GM18502 (cell line): ENCODE data around the gene PDE9A.

Experiments used
- ATAC-seq: cut with Tn5 transposase; IDR thresholded peaks from one replicate; pipeline ENCODE4 v1.9.1; 2021; ENCODE audit warnings: mild to moderate bottlenecking; ENCODE audit not compliant: unreplicated experiment, poor library complexity

Gene PDE9A

DNA sequence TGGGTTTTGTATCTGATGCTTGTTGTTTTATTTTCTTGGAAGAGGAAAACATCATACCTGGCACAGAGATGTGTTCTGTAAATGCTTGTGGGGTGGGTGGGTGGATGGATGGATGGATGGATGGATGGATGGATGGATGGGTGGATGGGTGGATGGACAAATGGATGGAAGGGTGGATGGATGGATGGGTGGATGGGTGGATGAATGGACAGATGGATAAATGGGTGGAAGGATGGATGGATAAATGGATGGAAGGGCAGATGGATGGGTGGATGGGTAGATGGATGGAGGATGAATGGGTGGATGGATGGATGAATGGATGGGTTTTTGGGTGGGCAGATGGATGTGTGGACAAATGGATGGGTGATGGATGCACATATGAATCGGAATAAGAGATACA is 111.5 kb downstream of the PDE9A start:
- ATAC-seq, result no peak

DNA sequence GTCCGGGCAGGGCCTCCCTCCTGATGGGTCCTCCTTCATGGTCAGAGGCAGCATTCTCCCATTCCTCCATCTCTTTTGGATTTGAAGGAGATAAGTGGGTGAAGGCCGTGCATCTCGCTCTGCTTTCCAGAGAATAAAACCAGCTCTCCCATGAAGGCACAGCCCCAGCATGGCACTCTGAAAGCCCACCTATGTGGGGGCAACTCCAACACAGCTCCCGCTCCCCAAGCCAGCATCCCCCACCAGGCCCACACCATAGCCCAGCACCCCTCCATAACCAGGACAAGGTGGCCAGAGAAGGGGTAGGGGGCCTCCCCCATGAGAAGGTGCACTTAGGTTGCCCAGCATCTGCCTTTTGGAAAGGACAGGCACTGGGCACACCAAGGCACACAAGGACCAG is 112.2 kb downstream of the PDE9A start:
- ATAC-seq, result no peak

DNA sequence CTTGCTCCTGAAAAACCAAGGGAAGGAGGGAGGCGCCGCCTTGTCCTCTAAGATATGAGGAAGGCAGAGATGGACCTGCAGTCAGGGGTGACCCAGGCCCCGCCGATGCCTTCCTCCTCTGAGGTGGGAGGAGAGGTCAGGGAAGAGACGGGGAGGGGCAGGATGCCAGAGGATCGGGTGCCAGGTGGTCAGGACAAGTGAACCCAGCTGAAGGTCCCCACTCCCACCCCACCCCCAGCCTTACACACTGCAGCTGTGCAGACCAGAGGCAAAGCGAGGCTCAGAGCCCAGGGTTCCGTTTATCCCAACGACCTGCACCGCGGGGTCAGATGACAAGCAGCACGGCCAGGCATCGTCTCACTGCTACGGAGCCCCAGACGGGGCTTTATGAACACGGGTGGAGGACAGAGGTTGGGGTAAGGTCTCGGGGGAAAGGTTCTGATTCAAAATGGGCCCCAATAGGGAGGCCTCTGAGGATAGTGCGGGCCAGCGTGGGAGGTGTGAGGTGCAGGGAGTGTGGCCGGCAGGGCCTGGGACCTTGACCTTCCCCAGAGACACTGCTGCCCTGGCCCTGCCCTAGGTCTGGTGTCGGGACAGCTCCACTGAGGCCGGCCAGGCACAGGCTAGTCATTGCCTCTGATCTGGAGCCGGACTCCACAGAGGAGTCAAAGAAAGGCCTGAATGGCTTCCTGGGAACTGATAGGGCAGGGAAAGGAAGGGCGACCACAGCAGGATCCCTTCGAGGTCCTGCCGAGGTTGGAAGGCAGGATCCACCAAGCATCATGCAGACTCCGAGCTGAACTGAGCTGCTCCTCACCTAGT is 113.5 kb downstream of the PDE9A start:
- no peak for ATAC-seq

DNA sequence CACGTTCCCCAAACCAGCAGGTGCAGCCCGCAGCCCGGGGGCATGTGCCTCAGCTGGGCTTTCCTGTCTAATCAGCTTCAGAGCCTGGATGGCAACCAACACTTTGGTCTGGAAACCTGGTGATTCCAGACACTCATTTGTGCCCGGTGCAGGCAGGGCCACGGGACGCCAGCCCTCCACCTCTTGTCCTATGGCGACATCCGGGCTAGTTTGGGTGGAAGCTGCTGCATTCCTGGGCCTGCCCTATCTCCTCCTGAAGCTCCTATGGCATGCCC is 114.1 kb downstream of the PDE9A start:
- ATAC-seq, result no peak

DNA sequence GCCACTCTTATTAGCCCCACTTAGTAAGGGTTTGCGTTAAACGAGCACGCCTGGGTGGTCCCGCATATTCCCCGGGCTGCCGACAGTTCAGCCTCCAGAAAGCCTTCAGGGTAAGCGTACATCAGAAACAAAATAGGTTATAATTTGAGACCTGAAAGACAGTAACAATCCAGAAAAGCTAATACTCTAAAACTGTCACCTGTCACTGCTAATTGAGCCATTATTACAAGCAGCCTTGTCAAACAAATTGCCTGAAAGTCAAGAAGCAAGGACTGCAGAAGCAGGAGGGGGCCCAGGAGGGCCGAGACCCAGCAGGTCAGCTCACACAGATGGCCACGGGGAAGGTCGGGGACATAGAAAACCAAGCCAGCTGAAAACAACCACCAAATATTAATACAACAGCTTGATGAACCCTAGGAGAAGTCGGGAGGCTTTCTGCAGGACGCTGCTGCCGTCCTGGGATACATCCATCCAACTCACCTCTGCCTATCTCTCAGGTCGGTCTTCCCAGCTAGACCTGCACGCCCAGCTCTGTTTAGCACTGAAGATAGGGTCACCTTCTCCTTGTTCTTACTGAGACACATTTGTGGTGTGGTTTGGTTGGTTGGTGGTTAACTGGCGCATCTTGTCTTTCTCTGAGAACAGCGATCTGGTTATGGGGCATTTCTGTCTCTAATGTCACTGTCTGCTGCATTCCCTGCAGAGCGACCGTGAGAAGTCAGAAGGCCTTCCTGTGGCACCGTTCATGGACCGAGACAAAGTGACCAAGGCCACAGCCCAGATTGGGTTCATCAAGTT is 115.1 kb downstream of the PDE9A start:
- ATAC-seq, result no peak

DNA sequence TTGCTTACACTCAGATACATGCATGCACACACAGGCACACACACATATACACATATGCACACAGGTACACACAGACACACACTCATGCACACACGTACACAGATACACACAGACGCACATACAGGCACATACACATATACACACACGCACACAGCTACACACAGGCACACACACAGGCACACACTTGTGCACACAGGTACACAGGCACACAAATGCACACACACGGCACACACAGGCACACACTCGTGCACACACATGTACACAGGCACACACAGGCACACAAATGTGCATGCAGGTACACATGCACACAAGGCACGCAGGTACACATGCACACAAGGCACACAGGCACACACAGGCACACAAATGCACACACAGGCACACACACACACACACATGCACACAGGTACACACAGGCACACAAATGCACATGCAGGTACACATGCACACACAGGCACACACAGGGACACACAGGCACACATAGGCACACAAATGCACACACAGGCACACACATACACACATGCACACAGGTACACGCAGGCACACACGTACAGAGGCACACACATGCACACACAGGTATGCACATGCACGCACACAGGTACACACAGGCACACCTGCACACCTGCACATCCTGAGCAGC is 115.9 kb downstream of the PDE9A start:
- ATAC-seq, result no peak

DNA sequence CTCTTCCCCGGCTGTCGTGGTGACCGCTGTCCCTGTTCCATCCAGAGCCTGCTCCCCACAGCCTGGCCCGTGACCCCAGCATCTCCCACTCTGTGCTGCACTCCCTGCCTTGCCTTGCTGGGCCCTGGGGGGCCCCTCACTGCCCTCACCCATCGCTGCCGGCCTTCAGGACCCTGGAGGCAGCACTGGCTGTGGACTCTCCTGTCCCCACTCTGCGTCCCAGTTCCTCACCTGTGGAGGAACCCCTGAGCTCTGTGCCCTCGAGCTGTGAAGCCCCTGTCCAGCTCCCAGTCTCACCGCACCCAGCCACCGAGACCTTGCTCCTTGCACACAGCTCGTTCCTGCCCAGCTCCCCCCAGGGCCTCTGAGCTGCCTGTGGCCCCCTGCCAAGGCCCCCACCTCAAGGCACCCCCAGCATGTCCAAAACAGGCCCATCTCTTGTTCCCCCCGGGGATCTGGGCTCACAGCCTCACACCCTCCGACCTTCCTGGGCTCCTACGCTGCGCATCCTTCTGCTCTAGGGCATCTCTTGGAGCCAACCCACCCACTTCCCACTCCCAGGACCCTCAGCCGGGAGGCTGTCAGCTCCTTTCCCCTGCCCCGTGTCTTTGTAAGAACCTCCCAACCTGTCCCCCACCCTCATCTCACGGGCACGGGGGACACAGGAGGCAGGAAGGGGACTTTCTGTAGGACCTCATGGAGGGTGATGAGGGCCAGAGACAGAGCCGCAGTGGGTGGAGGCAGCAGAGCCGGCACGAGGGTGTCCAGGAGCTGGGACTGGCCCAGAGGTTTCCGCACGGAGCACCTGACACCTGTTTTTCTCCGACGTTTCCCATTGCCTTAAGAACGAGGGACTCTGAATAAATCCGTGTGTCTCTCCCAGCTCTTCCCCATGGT is 116.6 kb downstream of the PDE9A start:
- no peak for ATAC-seq

DNA sequence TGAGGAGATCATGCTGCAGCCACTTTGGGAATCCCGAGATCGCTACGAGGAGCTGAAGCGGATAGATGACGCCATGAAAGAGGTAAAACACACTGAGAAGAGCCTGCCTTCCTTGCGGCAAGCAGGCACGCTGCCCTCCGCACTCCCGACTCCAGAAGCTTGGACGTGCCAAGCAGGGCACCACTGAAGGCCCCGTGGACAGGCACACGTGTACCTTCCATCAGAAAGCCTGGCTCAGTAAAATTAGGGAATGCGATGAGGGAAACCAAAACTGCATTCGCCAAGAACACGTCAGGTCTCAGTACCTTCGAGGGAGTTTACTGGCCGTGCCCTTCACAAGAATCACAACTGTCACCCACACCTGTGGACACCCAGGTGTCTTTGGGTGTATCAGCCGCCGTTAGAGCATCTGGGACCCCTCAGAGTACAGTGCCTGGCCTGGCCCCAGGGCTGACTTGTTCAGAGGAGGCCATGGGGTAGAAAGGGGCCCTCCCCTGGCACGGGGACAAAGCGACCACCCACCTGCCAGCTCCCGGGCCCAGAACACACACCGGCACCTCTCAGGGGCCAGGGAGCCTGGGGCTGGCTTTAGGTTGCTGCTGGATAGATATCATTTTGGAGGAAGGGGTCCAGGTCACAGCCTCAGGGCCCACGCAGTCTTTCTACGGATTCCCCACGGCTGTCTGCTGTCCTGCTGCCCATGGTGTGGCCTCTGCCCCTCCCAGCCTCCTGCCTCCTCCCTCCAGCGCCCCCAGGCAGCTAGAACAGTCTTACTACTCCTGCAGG is 117.5 kb downstream of the PDE9A start:
- no peak for ATAC-seq

DNA sequence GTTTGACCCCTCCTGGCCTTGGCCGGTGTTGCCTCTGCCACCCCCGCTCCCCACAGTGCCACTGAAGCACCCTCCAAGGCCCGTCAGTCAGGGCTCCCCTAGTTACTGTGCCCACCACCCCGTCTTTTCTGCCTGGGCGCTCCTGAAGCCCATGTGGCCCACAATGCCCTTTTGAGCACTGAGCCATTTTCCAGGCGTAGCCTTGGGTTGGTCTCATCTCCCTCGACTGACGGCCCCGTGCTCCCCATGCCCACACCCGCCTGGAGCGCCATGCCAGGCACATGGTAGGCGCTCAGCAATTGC is 118.0 kb downstream of the PDE9A start:
- ATAC-seq, result no peak

DNA sequence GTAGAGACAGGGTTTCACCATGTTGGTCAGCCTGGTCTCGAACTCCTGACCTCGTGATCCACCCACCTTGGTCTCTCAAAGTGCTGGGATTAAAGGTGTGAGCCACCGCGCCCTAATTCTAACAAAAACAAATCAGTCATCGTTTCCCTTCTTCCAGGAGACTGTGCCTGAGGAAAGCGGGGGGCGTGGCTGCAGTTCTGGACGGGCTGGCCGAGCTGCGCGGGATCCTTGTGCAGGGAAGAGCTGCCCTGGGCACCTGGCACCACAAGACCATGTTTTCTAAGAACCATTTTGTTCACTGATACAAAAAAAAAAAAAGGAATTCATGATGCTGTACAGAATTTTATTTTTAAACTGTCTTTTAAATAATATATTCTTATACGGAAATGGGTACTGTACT is 121.7 kb downstream of the PDE9A start:
- no peak for ATAC-seq

DNA sequence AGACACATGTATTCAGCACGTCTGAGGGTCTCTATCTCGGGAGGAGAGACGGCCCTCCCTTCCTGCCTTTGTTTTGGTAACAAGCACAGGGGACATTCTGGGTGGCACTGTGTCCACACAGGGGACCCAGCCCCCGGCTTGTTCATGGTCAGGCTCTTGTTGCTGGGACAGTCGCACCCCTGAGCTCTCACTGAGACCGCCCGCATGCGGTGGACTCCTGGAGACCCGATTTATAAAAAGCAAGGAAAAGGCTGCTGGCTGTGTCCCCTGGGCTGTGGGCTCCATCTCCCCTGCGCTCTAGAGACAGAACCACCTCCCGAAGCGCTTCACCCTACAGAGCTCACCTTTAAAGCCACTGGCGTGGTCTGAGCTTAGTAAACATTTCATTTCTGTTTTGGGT is 122.5 kb downstream of the PDE9A start:
- ATAC-seq, result no peak

DNA sequence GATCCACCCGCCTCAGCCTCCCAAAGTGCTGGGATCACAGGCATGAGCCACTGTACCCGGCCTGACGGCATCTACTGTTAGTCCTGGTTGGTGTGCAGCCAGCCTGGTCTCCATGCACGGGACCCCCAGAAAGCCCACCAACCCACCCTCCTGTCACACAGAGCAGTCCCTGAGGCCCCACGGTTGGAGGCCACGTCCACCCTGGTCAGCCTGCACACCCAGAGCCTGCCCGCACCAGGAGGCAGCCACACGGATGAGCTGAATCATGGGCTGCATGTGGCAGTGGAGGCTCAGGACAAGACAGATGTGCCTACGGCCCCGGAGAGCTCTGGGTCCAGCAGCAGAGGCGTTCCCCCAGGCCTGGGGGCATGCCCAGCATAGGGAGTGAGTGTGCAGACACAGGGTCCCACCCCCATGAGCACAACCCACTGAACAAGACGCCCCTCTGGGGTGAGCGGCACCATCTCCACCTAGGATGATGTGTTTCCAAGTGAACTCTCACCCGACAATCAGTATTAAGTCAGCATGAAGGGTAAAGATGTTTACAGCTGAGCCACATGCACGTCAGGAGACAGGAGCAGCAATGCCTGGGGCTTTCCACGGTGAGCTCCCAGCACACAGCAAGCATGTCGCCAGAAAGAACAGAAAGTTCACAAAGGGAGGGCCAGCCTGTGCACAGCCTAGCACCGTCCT is 123.8 kb downstream of the PDE9A start:
- ATAC-seq, result no peak

DNA sequence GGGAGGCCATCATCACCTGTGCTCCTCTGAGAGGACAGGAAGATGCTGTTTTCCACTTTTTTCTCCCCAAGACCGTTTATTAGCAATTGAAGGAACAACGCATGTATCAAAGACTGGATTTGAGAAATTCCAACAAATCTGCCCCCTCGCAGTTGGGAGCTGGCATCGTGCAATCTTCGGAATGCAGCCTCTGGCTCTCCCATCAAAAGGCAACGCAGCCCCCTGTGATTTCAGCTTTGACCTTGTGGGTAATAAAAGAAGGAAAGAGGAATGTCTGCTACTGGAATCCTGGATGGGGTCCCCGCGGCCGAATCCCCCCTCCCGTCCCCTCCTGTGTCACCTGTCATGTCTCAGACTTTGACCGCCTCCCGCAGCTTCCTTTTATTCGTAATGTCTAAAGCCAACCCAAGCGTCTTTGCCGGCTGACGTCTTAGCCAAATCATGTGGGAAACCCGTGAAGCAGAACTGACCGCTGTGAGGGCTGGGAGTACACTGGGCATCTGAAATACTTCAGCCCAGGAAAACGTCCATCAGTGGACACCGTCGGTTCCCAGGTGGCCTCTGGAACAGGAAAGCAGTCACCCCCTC is 124.4 kb downstream of the PDE9A start:
- ATAC-seq, result no peak

DNA sequence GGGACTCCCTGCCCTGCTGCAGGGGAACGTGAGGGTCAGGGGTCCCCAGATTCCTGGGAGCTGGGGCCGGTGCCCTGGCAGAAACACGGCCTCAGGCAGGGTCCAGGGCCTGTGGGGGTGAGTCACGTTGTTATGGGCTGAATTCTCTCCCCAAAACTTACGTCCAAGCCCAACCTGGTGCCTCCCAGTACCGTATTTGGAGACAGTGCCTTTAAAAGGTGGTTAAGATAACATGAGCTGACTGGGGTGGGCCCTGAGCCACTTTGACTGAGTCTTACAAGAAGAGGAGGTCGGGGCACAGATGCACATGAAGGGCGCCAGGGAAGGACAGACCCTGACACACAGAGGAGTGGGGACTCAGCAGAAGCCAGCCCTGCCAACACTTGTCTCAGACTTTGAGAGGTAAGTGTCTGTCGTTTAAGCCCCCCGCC is 126.0 kb downstream of the PDE9A start:
- ATAC-seq, result no peak

DNA sequence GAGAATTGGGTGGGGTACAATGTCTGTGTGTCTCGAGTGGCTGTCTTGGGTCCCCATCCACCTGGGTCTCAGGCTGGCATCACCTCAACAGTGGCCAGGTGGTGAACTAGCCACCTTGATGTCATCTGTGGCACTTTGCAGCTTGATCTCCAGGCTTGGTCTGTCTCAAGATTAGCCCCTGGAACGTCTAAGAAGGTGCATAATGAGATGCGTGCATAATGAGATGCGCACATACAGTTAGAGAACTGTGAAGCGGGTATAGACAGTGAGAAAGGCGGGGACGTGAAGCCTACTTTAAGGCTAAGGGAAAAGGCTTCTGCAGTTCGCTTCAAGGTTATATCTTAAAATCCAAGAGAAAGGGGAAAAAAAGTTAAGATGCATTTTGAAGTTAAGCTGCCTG is 127.2 kb downstream of the PDE9A start:
- no peak for ATAC-seq

DNA sequence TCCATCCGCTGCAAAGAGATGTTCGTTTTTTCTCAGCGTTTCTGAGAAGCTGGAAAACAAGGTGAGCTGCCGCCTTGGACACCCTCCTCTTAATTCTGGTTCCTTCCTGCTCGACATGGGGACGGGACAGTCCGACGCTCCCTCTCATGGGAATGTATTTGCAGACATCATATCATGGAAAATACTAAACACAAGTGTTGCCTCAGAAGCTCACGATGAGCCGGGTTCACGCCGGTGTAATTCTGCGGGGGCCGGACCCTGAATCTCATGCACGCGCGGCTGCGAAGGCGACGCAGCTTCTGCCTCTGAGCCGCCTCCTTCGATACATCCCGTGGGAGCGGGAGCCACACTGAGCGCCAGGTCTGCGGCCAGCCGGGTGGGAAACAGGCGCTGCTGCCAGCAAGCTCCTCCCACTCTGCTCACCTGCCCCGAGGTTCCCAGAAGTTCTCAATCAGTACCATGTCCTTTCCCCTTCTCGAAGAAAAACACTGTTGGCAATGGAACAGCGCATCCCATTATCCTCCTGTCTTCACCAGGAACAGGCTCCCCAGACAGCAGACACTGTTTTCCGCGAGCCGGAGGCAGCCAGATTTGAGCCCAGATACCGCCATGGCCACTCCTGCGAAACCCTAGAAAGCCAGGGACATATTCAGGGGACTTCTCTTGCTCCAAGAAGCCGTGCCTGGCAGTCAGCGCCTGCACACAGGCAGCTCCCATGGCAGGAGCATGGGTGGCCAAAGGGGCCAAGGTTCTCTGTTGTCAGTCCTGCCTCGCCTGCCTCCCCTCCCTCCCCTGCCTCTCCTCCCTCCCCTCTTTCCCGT is 127.9 kb downstream of the PDE9A start:
- ATAC-seq, result no peak

DNA sequence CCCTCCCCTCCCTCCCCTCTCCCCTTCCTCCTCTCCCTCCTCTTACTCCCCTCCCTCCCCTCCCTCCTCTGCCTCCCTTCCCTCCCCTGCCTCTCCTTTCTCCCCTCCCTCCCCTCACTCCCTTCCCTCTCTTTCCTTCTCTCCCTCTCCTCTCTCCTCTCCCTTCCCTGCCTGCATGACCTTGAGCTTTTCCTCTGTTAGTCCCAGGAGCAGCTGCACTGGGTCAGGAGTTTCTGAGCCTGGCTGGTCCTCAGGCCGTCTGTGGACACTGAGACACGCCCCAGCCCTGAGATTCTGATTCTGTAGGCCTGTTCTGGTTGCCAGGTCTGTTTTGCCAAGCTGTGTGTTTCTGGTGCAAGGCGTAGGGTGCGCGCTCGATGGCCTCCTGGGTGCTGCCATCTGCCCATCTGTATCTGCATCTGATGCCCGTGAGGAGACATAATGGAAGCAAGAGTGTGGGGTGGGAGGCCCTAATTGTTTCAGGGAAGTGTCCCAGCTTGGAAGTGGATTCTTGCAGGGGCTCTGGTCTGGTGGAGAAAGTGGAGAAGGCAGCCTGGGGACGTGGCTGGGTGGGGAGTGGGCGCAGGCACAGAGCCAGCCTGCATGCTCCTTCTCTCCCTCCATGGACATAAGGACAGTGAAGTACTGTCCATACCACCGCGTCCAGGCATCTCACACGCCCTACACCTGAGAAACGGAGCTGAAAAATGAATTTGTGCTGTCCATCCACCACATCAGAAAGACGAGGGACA is 128.7 kb downstream of the PDE9A start:
- no peak for ATAC-seq
